ENCODE results near the gene PEX5L.

The PEX5L gene

GRCh38 chr3:179842061-179842460, 194.7 kb downstream of the PEX5L start:
- no peaks in the 10 kb centered on the region for H4K20me1 ChIP-seq (ENCODE audit: low read depth, low read length)
- H3K9ac ChIP-seq (ENCODE audit: low read length), result no peak overlapping the region
- H3K9me3 ChIP-seq (ENCODE audit: insufficient read depth, low read length), result no peaks in the 10 kb centered on the region
- H3K4me2 ChIP-seq (ENCODE audit: low read depth, low read length, poor library complexity, severe bottlenecking), result no peak overlapping the region
- no peak overlapping the region for H2AFZ ChIP-seq (ENCODE audit: low read depth, low read length, severe bottlenecking)
- H3F3A ChIP-seq (ENCODE audit: insufficient read depth), result no peaks in the 10 kb centered on the region
- H3K79me2 ChIP-seq (ENCODE audit: insufficient read depth, low read length), result no peaks in the 10 kb centered on the region
- no peaks in the 10 kb centered on the region for H3K27me3 ChIP-seq (ENCODE audit: low read length)
- no peaks in the 10 kb centered on the region for H3K36me3 ChIP-seq (ENCODE audit: low read length)
- no peaks in the 10 kb centered on the region for H3K9me2 ChIP-seq (replicated peaks; ENCODE audit: insufficient read depth, low read length)
- H3K4me3 ChIP-seq (ENCODE audit: insufficient read depth, low read length, poor library complexity, severe bottlenecking), result no peak overlapping the region
- H3K27ac ChIP-seq (ENCODE audit: low read depth, low read length), result no peak overlapping the region
- no peak for TF ChIP-seq EZH2phosphoT487 (conservative IDR thresholded peaks at IDR 0.05; ENCODE audit: low read length)
- TF ChIP-seq, protein P1, sequence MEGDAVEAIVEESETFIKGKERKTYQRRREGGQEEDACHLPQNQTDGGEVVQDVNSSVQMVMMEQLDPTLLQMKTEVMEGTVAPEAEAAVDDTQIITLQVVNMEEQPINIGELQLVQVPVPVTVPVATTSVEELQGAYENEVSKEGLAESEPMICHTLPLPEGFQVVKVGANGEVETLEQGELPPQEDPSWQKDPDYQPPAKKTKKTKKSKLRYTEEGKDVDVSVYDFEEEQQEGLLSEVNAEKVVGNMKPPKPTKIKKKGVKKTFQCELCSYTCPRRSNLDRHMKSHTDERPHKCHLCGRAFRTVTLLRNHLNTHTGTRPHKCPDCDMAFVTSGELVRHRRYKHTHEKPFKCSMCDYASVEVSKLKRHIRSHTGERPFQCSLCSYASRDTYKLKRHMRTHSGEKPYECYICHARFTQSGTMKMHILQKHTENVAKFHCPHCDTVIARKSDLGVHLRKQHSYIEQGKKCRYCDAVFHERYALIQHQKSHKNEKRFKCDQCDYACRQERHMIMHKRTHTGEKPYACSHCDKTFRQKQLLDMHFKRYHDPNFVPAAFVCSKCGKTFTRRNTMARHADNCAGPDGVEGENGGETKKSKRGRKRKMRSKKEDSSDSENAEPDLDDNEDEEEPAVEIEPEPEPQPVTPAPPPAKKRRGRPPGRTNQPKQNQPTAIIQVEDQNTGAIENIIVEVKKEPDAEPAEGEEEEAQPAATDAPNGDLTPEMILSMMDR (IDR thresholded peaks at IDR 0.05; ENCODE audit: insufficient read depth, low read length, poor library complexity, severe bottlenecking), result no peak

GRCh38 chr3:179840985-179841384, 195.8 kb downstream of the PEX5L start:
- H3K9ac ChIP-seq (ENCODE audit: low read length), result no peak overlapping the region
- no peaks in the 10 kb centered on the region for H3K9me3 ChIP-seq (ENCODE audit: insufficient read depth, low read length)
- H4K20me1 ChIP-seq (ENCODE audit: low read depth, low read length), result no peaks in the 10 kb centered on the region
- H3K4me3 ChIP-seq (ENCODE audit: insufficient read depth, low read length, poor library complexity, severe bottlenecking), result no peak overlapping the region
- H3F3A ChIP-seq (ENCODE audit: insufficient read depth), result no peaks in the 10 kb centered on the region
- H3K9me2 ChIP-seq (replicated peaks; ENCODE audit: insufficient read depth, low read length), result no peaks in the 10 kb centered on the region
- no peak overlapping the region for H2AFZ ChIP-seq (ENCODE audit: low read depth, low read length, severe bottlenecking)
- TF ChIP-seq, protein P1 (IDR thresholded peaks at IDR 0.05; ENCODE audit: insufficient read depth, low read length, poor library complexity, severe bottlenecking), result no peak
- TF ChIP-seq EZH2phosphoT487 (conservative IDR thresholded peaks at IDR 0.05; ENCODE audit: low read length), result no peak
- no peaks in the 10 kb centered on the region for H3K36me3 ChIP-seq (ENCODE audit: low read length)
- H3K27me3 ChIP-seq (ENCODE audit: low read length), result no peaks in the 10 kb centered on the region
- no peaks in the 10 kb centered on the region for H3K79me2 ChIP-seq (ENCODE audit: insufficient read depth, low read length)
- H3K4me2 ChIP-seq (ENCODE audit: low read depth, low read length, poor library complexity, severe bottlenecking), result no peak overlapping the region
- H3K27ac ChIP-seq (ENCODE audit: low read depth, low read length), result no peak overlapping the region

DNA sequence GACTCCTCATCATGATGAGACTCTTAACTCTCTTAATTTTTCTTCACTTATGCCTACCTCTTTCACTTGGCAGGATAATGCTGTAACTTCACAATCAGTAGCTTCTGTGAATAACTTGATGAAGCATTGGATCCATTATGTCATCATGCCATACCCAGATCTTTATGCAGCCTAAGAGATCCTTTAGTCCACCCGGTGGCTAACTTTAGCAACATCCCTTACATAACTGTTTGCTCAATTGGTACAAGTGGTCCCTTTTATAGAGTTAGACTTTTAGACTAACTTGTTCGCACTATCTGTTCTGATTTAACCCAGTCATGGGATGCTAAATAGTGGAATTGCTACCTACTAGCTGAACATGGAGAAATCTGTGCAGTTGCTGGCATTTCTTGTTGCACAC, 199.4 kb downstream of the PEX5L start:
- Histone ChIP-seq H3F3A (ENCODE audit: insufficient read depth) (no peaks in the 10 kb centered on the region), H3K27ac (ENCODE audit: low read depth, low read length) (no peak overlapping the region), H3K4me2 (ENCODE audit: low read depth, low read length, poor library complexity, severe bottlenecking) (no peak overlapping the region), H3K9me3 (ENCODE audit: insufficient read depth, low read length) (no peaks in the 10 kb centered on the region), H3K27me3 (ENCODE audit: low read length) (no peaks in the 10 kb centered on the region), H3K4me3 (ENCODE audit: insufficient read depth, low read length, poor library complexity, severe bottlenecking) (no peak overlapping the region), H2AFZ (ENCODE audit: low read depth, low read length, severe bottlenecking) (no peak overlapping the region), H3K9ac (ENCODE audit: low read length) (no peak overlapping the region), H4K20me1 (ENCODE audit: low read depth, low read length) (no peaks in the 10 kb centered on the region), H3K36me3 (ENCODE audit: low read length) (no peaks in the 10 kb centered on the region), H3K9me2 (replicated peaks; ENCODE audit: insufficient read depth, low read length) (no peaks in the 10 kb centered on the region), H3K79me2 (ENCODE audit: insufficient read depth, low read length) (no peaks in the 10 kb centered on the region)
- TF ChIP-seq, protein P1 (IDR thresholded peaks at IDR 0.05; ENCODE audit: insufficient read depth, low read length, poor library complexity, severe bottlenecking), result no peak
- no peak for TF ChIP-seq EZH2phosphoT487 (conservative IDR thresholded peaks at IDR 0.05; ENCODE audit: low read length)
